H1 (cell line): ENCODE measurements around the gene STAT5A. TPM values are rescaled to one million over a fixed set of nuclear protein-coding genes. Genes with fewer than 3 reads are reported as not detected.

Experiments used
- RXRA ChIP-seq: IDR thresholded peaks from 2 replicates; pipeline ENCODE4 v1.6.1; 2011; ENCODE audit warnings: low read depth, mild to moderate bottlenecking, low read length, moderate library complexity; ENCODE audit not compliant: insufficient read depth
- polyA plus RNA-seq, 7 experiments: library from polyadenylated mRNA; depleted of rRNA in 3 of 7; stranded (reverse) in 5 of 7; unstranded in 2 of 7; fragments of >200 nt in 5 of 7; fragments of 200-250 nt in 2 of 7; gene quantifications; 1 replicate in 5 of 7; 2 replicates in 1 of 7; 4 replicates in 1 of 7; pipeline versions ENCODE4 v1.2.1 to v1.2.3, GENCODE V29; 2011 to 2013; ENCODE audit warnings: missing spikeins in 2 of 7, mixed read lengths in 2 of 7
- total RNA-seq: library from RNA; stranded (reverse); fragmentation: NEBNext Ultra II Directional; extraction: Animal tissue kit (Norgen Biotek cat#: 25700); gene quantifications from 2 replicates; pipeline ENCODE4 v1.2.1, GENCODE V29; 2021
- TF ChIP-seq, protein P1 (sequence below): IDR thresholded peaks from 2 replicates; pipeline ENCODE4 v1.6.1; 2012; ENCODE audit warnings: low read length, inconsistent platforms

Gene STAT5A
- total and polyA plus RNA-seq, 2 of the 8 experiments (the other 6 are each of a cell fraction or from before 2014, with no cell fraction given), result 4.2 to 5.4 TPM

DNA sequence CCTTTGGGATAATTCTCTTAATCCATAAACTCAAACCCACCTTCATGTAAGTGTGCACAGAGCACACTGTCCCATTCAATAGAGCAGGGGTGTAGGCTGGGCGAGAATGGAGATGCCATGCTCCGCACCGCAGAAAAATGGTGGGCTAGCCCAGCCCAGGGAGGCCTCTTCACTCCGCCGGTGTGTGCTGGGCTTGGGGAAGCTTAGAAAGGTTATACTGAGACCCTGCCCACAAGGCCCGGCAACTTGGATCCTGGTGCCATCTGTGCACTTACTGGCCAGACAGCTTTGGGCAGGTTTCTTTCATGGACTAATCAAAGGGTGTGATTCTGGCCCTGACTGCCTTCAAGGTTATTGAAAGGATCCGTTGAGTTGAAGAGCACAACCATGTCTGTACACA lies 3.7 kb upstream of the STAT5A start (continued):
- TF ChIP-seq, protein P1, sequence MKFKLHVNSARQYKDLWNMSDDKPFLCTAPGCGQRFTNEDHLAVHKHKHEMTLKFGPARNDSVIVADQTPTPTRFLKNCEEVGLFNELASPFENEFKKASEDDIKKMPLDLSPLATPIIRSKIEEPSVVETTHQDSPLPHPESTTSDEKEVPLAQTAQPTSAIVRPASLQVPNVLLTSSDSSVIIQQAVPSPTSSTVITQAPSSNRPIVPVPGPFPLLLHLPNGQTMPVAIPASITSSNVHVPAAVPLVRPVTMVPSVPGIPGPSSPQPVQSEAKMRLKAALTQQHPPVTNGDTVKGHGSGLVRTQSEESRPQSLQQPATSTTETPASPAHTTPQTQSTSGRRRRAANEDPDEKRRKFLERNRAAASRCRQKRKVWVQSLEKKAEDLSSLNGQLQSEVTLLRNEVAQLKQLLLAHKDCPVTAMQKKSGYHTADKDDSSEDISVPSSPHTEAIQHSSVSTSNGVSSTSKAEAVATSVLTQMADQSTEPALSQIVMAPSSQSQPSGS, result no peak
- TF ChIP-seq RXRA, result no peak
